GM18873 (cell line): ENCODE data around the gene FBXW11.

Experiments
- ATAC-seq: cut with Tn5 transposase; IDR thresholded peaks from one replicate; pipeline ENCODE4 v1.9.1; 2021; ENCODE audit warnings: mild to moderate bottlenecking, moderate library complexity, moderate number of reproducible peaks; ENCODE audit not compliant: unreplicated experiment, low FRiP score

FBXW11 gene

GRCh38 chr5:172006321-172007174 is at the start of gene FBXW11:
FBXW11 (minus strand) TSS chr5:172006638; CDS start chr5:172006502, 136 bp downstream.
- ATAC-seq, result peak; percentile 76

- ATAC-seq, result no peak
Measured at GRCh38 chr5:172055996-172056395, 49.6 kb upstream of the FBXW11 start.

- no peak for ATAC-seq
Measured at GRCh38 chr5:172055421-172055820, 49.0 kb upstream of the FBXW11 start.

GRCh38 chr5:172054611-172055153 is 48.2 kb upstream of the FBXW11 start:
- ATAC-seq, result no peak

GRCh38 chr5:172052450-172053236 is 46.2 kb upstream of the FBXW11 start:
- ATAC-seq, result no peak

GRCh38 chr5:172051643-172052339 is 45.4 kb upstream of the FBXW11 start:
- no peak for ATAC-seq

GRCh38 chr5:172050080-172050479 is 43.6 kb upstream of the FBXW11 start:
- ATAC-seq, result no peak

- ATAC-seq, result no peak
Measured at GRCh38 chr5:172049226-172049796, 42.9 kb upstream of the FBXW11 start.

- no peak for ATAC-seq
Measured at GRCh38 chr5:172048539-172049101, 42.2 kb upstream of the FBXW11 start.

GRCh38 chr5:172048170-172048422 is 41.7 kb upstream of the FBXW11 start:
- no peak for ATAC-seq

GRCh38 chr5:172046593-172046992 is 40.2 kb upstream of the FBXW11 start:
- ATAC-seq, result no peak

- ATAC-seq, result no peak
Measured at GRCh38 chr5:172045315-172045632, 38.8 kb upstream of the FBXW11 start.

- ATAC-seq, result no peak
Measured at GRCh38 chr5:172044631-172045314, 38.3 kb upstream of the FBXW11 start.

- ATAC-seq, result no peak
Measured at GRCh38 chr5:172043865-172044264, 37.4 kb upstream of the FBXW11 start.

- ATAC-seq, result no peak
Measured at GRCh38 chr5:172042183-172042582, 35.7 kb upstream of the FBXW11 start.

- no peak for ATAC-seq
Measured at GRCh38 chr5:172038167-172038566, 31.7 kb upstream of the FBXW11 start.

GRCh38 chr5:172035049-172035448 is 28.6 kb upstream of the FBXW11 start:
- no peak for ATAC-seq

- ATAC-seq, result no peak
Measured at GRCh38 chr5:172031894-172032461, 25.5 kb upstream of the FBXW11 start.

GRCh38 chr5:172029876-172030275 is 23.4 kb upstream of the FBXW11 start:
- no peak for ATAC-seq

GRCh38 chr5:172028167-172028566 is 21.7 kb upstream of the FBXW11 start:
- ATAC-seq, result no peak
